OCI-LY7 (cell line): ENCODE data around the gene EFCAB10. TPM values are rescaled to one million over a fixed set of nuclear protein-coding genes. Genes with fewer than 3 reads are reported as not detected.

Source experiments
- BruUV-seq: library from RNA; stranded (reverse); fragments of 400-500 nt; replicated peaks from 2 replicates; lab custom pipeline; 2021; lab: Mats Ljungman, UMichigan
- CTCF ChIA-PET: fragments of 300-600 bp; sonication (Branson Sonifier 250); formaldehyde crosslinking; loops from one replicate; lab custom pipeline; 2022; ENCODE audit warnings: antibody characterized with exemption; ENCODE audit not compliant: unreplicated experiment; lab: Charles Lee
- POLR2A ChIA-PET: fragments of 300-600 bp; sonication (Branson Sonifier 250); formaldehyde crosslinking; loops from one replicate; lab custom pipeline; 2022; ENCODE audit warnings: antibody characterized with exemption; lab: Charles Lee
- DNase-seq: peaks from one replicate; pipeline ENCODE4 v3.0.0-alpha.2; 2015; ENCODE audit warnings: low spot score
- H2AFZ ChIP-seq: fragments of 200-600 bp; sonication (generic), shearing (Covaris generic); 2 replicates; pipeline ENCODE4 v1.6.1; 2014; ENCODE audit warnings: mild to moderate bottlenecking, antibody characterized with exemption, low read length, moderate library complexity
- H3K27ac ChIP-seq: fragments of 200-600 bp; sonication (generic); 2 replicates; pipeline ENCODE4 v1.5.1; 2014; ENCODE audit warnings: mixed run types, low read depth, mild to moderate bottlenecking, moderate library complexity, low read length, inconsistent platforms; ENCODE audit not compliant: poor library complexity, severe bottlenecking
- H3K36me3 ChIP-seq: fragments of 200-600 bp; sonication (generic); 2 replicates; pipeline ENCODE4 v1.6.1; 2014; ENCODE audit warnings: mild to moderate bottlenecking, antibody characterized with exemption, low read length, moderate library complexity, mixed read lengths; ENCODE audit not compliant: insufficient read depth
- H3K4me1 ChIP-seq: fragments of 200-600 bp; sonication (generic); 2 replicates; pipeline ENCODE4 v1.5.1; 2014; ENCODE audit warnings: mild to moderate bottlenecking, low read length; ENCODE audit not compliant: insufficient read depth, poor library complexity, severe bottlenecking
- H3K4me2 ChIP-seq: fragments of 200-600 bp; sonication (generic); 2 replicates; pipeline ENCODE4 v1.6.1; 2014; ENCODE audit warnings: mild to moderate bottlenecking, low read length
- H3K4me3 ChIP-seq: fragments of 200-600 bp; sonication (generic); 2 replicates; pipeline ENCODE4 v1.5.1; 2014; ENCODE audit warnings: mild to moderate bottlenecking, low read depth, low read length; ENCODE audit not compliant: poor library complexity, severe bottlenecking
- H3K79me2 ChIP-seq: fragments of 200-600 bp; sonication (generic); 2 replicates; pipeline ENCODE4 v1.6.1; 2016; ENCODE audit warnings: low read depth, mild to moderate bottlenecking, low read length, moderate library complexity, mixed read lengths; ENCODE audit not compliant: insufficient read depth
- H3K9me2 ChIP-seq: fragments of 200-600 bp; sonication (generic); 2 replicates; pipeline ENCODE4 v1.6.1; 2016; ENCODE audit warnings: mild to moderate bottlenecking, low read length, mixed read lengths; ENCODE audit not compliant: insufficient read depth
- H3K9me3 ChIP-seq: fragments of 200-600 bp; sonication (generic); 2 replicates; pipeline ENCODE4 v1.6.1; 2014; ENCODE audit warnings: mild to moderate bottlenecking, mixed run types, low read length, mixed read lengths
- H4K20me1 ChIP-seq: fragments of 200-600 bp; sonication (generic); 2 replicates; pipeline ENCODE4 v1.6.1; 2014; ENCODE audit warnings: mild to moderate bottlenecking, antibody characterized with exemption, low read length, moderate library complexity, mixed read lengths; ENCODE audit not compliant: insufficient read depth
- CTCF ChIP-seq: fragments of 200-600 bp; sonication (generic); conservative IDR thresholded peaks from 2 replicates; pipeline ENCODE4 v1.5.1; 2014; ENCODE audit warnings: mild to moderate bottlenecking, antibody characterized with exemption, low read length, moderate library complexity, mixed read lengths
- EZH2phosphoT487 ChIP-seq: fragments of 200-600 bp; sonication (generic); IDR thresholded peaks from 2 replicates; pipeline ENCODE4 v1.6.1; 2018; ENCODE audit warnings: low read depth, borderline replicate concordance, mild to moderate bottlenecking, mixed run types, antibody characterized with exemption, low read length, moderate library complexity, mixed read lengths
- intact Hi-C: fragments of 100-400 bp; cut with micrococcal nuclease; formaldehyde crosslinking; loops from one replicate; pipeline ENCODE4 v1.10.0; 2022; ENCODE audit not compliant: unreplicated experiment
- total RNA-seq, 2 experiments: library from RNA; depleted of rRNA in 1 of 2; stranded (reverse); fragments of >200 nt in 1 of 2; shearing (Covaris generic) in 1 of 2; gene quantifications; 2 replicates each; pipeline ENCODE4 v1.2.3, GENCODE V29; 2014 to 2022

The EFCAB10 gene
- total RNA-seq, 2 experiments from 2014 or later, result not detected

- no peak for TF ChIP-seq CTCF
- no peak for TF ChIP-seq EZH2phosphoT487
- DNase-seq, result no peak
- ChIA-PET POLR2A (no interaction called here), CTCF (no interaction called here)
- no peaks in the 10 kb centered on the region for H4K20me1 ChIP-seq
- no peaks in the 10 kb centered on the region for H3K4me1 ChIP-seq
- intact Hi-C loops, result no loop called here
- H3K79me2 ChIP-seq, result no peaks in the 10 kb centered on the region
- no peaks in the 10 kb centered on the region for H3K9me3 ChIP-seq
- H3K4me2 ChIP-seq, result no peak overlapping the region
- H3K27ac ChIP-seq, result no peak overlapping the region
- no peaks in the 10 kb centered on the region for H3K36me3 ChIP-seq
- no peak overlapping the region for H3K4me3 ChIP-seq
- no peak overlapping the region for H2AFZ ChIP-seq
- H3K9me2 ChIP-seq, result no peaks in the 10 kb centered on the region
- no TSS peak for BruUV-seq
Observed at GRCh38 chr7:105613611-105614330, 32.5 kb upstream of the EFCAB10 start.

- H3K9me2 ChIP-seq, result no peaks in the 10 kb centered on the region
- H2AFZ ChIP-seq, result no peak overlapping the region
- no peak overlapping the region for H3K27ac ChIP-seq
- CTCF ChIA-PET, result no interaction called here
- H4K20me1 ChIP-seq, result no peaks in the 10 kb centered on the region
- no peak overlapping the region for H3K4me2 ChIP-seq
- TF ChIP-seq CTCF, result no peak
- no peak for TF ChIP-seq EZH2phosphoT487
- BruUV-seq, result no TSS peak
- no peaks in the 10 kb centered on the region for H3K9me3 ChIP-seq
- H3K79me2 ChIP-seq, result no peaks in the 10 kb centered on the region
- H3K4me3 ChIP-seq, result no peak overlapping the region
- no peak for DNase-seq
- no peaks in the 10 kb centered on the region for H3K36me3 ChIP-seq
- POLR2A ChIA-PET, result no interaction called here
- no peaks in the 10 kb centered on the region for H3K4me1 ChIP-seq
- intact Hi-C loops, result no loop called here
Observed at GRCh38 chr7:105612806-105613205, 31.5 kb upstream of the EFCAB10 start.

- H3K4me3 ChIP-seq, result no peak overlapping the region
- BruUV-seq, result no TSS peak
- ChIA-PET POLR2A (no interaction called here), CTCF (no interaction called here)
- H3K36me3 ChIP-seq, result no peaks in the 10 kb centered on the region
- no peaks in the 10 kb centered on the region for H4K20me1 ChIP-seq
- no peaks in the 10 kb centered on the region for H3K4me1 ChIP-seq
- DNase-seq, result no peak
- TF ChIP-seq EZH2phosphoT487, result no peak
- TF ChIP-seq CTCF, result no peak
- H3K79me2 ChIP-seq, result no peaks in the 10 kb centered on the region
- no peaks in the 10 kb centered on the region for H3K9me2 ChIP-seq
- no peak overlapping the region for H3K27ac ChIP-seq
- no peak overlapping the region for H2AFZ ChIP-seq
- intact Hi-C loops, result no loop called here
- H3K4me2 ChIP-seq, result no peak overlapping the region
- no peaks in the 10 kb centered on the region for H3K9me3 ChIP-seq
Observed at GRCh38 chr7:105611856-105612775, 30.8 kb upstream of the EFCAB10 start.
